DND-41 (cell line): ENCODE results near the gene CCDC51.

Experiments
- CTCF ChIP-seq: IDR thresholded peaks from 2 replicates; pipeline ENCODE4 v1.5.1; 2012; ENCODE audit warnings: borderline replicate concordance, low read length, moderate library complexity, mild to moderate bottlenecking; ENCODE audit not compliant: poor library complexity, severe bottlenecking; ENCODE audit errors: extremely low read depth
- EZH2 ChIP-seq: IDR thresholded peaks from 3 replicates; pipeline ENCODE4 v1.6.1; 2012; ENCODE audit warnings: borderline replicate concordance, low read depth, mild to moderate bottlenecking, moderate library complexity, low read length, inconsistent platforms; ENCODE audit not compliant: severe bottlenecking

GRCh38 chr3:48413611-48414010 lies 26.3 kb downstream of the CCDC51 start:
- TF ChIP-seq CTCF (no peak), EZH2 (no peak)
